ENCODE data around the gene ATAT1. TPM values are rescaled to one million over a fixed set of nuclear protein-coding genes. Genes with fewer than 3 reads are reported as not detected.

ATAT1 gene
- total and polyA plus RNA-seq, 2 of the 13 experiments (the other 11 are each of a cell fraction or from before 2014, with no cell fraction given) = 9.2 to 23.6 TPM

DNA sequence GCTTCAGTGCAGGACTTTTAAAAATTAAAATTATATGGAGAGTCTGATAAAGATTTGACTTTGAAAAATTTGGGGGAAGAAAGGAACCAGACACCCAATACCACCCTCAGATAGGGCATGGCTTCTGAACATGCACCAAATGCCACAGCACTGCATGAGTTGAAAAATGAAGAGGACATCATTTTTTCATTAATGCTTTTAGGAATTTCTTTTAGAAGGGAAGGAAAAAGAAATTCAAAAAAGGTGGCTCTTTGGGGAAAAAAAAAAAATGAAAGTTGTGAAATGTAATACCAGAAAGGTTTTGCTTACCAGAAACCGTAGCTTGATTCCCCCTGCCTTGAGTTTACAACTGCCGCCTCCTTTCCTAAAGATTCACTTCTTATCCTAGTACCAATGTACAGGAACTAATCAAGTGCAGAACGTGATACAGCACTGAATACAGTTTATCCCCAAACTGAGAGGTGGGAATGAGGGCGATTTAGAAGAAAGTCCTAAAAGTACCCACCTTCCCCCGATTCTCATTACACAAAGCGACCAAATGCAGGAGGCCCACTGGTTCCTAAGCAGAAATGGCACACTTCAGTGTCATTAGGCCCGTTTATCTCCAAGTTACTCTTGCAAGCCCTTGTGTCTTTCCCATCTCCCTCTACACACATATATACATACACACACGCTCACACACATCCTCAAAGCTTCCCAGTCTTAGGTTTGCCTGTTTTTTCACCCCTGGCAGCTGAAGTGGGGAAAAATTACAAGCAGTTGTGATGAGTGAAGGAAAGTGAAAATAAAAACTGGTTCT lies 12.4 kb upstream of the ATAT1 start (continued):
- no peak for TF ChIP-seq ZNF232 (CRISPR knock-in tag; IDR thresholded peaks at IDR 0.05; ENCODE audit: borderline replicate concordance)
- TF ChIP-seq NCOA2 (CRISPR knock-in tag; IDR thresholded peaks at IDR 0.05) = no peak
- no peak for TF ChIP-seq ZNF547 (CRISPR knock-in tag; IDR thresholded peaks at IDR 0.05)
- no peak for TF ChIP-seq ZNF30 (CRISPR knock-in tag; IDR thresholded peaks at IDR 0.05)
- TF ChIP-seq ZNF251 (CRISPR knock-in tag; IDR thresholded peaks at IDR 0.05) = no peak
- no peak for TF ChIP-seq ZNF292 (CRISPR knock-in tag; IDR thresholded peaks at IDR 0.05; ENCODE audit: borderline replicate concordance, low read depth)
- TF ChIP-seq, protein P1, sequence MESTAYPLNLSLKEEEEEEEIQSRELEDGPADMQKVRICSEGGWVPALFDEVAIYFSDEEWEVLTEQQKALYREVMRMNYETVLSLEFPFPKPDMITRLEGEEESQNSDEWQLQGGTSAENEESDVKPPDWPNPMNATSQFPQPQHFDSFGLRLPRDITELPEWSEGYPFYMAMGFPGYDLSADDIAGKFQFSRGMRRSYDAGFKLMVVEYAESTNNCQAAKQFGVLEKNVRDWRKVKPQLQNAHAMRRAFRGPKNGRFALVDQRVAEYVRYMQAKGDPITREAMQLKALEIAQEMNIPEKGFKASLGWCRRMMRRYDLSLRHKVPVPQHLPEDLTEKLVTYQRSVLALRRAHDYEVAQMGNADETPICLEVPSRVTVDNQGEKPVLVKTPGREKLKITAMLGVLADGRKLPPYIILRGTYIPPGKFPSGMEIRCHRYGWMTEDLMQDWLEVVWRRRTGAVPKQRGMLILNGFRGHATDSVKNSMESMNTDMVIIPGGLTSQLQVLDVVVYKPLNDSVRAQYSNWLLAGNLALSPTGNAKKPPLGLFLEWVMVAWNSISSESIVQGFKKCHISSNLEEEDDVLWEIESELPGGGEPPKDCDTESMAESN (CRISPR knock-in tag; conservative IDR thresholded peaks at IDR 0.05) = peak; percentile 62; the same call in 1 of the 2 replicates
- no peak for TF ChIP-seq AHR (CRISPR knock-in tag; IDR thresholded peaks at IDR 0.05)
- no peak for TF ChIP-seq TEAD3 (CRISPR knock-in tag; optimal IDR thresholded peaks at IDR 0.05; ENCODE audit: borderline replicate concordance)
- TF ChIP-seq, protein P2, sequence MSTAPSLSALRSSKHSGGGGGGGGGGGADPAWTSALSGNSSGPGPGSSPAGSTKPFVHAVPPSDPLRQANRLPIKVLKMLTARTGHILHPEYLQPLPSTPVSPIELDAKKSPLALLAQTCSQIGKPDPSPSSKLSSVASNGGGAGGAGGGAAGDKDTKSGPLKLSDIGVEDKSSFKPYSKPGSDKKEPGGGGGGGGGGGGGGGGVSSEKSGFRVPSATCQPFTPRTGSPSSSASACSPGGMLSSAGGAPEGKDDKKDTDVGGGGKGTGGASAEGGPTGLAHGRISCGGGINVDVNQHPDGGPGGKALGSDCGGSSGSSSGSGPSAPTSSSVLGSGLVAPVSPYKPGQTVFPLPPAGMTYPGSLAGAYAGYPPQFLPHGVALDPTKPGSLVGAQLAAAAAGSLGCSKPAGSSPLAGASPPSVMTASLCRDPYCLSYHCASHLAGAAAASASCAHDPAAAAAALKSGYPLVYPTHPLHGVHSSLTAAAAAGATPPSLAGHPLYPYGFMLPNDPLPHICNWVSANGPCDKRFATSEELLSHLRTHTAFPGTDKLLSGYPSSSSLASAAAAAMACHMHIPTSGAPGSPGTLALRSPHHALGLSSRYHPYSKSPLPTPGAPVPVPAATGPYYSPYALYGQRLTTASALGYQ (CRISPR knock-in tag; IDR thresholded peaks at IDR 0.05) = no peak
- TF ChIP-seq, protein P3, sequence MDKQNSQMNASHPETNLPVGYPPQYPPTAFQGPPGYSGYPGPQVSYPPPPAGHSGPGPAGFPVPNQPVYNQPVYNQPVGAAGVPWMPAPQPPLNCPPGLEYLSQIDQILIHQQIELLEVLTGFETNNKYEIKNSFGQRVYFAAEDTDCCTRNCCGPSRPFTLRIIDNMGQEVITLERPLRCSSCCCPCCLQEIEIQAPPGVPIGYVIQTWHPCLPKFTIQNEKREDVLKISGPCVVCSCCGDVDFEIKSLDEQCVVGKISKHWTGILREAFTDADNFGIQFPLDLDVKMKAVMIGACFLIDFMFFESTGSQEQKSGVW (CRISPR knock-in tag; IDR thresholded peaks at IDR 0.05; ENCODE audit: borderline replicate concordance) = no peak
- no peak for TF ChIP-seq ZNF615 (CRISPR knock-in tag; IDR thresholded peaks at IDR 0.05; ENCODE audit: borderline replicate concordance)
- TF ChIP-seq RXRB (CRISPR knock-in tag; IDR thresholded peaks at IDR 0.05; ENCODE audit: borderline replicate concordance) = no peak
- no peak for TF ChIP-seq SIN3A (IDR thresholded peaks at IDR 0.05; ENCODE audit: borderline replicate concordance, low read depth, low read length)
- TF ChIP-seq, protein P4, sequence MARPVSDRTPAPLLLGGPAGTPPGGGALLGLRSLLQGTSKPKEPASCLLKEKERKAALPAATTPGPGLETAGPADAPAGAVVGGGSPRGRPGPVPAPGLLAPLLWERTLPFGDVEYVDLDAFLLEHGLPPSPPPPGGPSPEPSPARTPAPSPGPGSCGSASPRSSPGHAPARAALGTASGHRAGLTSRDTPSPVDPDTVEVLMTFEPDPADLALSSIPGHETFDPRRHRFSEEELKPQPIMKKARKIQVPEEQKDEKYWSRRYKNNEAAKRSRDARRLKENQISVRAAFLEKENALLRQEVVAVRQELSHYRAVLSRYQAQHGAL (CRISPR knock-in tag; IDR thresholded peaks at IDR 0.05; ENCODE audit: not compliant biosample characterization) = no peak
- no peak for TF ChIP-seq SRSF1 (optimal IDR thresholded peaks at IDR 0.05; ENCODE audit: low read depth, low read length)
- no peak for TF ChIP-seq HNRNPL (IDR thresholded peaks at IDR 0.05; ENCODE audit: low read depth, low read length)
- no peak for TF ChIP-seq MBNL3 (CRISPR knock-in tag; conservative IDR thresholded peaks at IDR 0.05)
- TF ChIP-seq, protein P5, sequence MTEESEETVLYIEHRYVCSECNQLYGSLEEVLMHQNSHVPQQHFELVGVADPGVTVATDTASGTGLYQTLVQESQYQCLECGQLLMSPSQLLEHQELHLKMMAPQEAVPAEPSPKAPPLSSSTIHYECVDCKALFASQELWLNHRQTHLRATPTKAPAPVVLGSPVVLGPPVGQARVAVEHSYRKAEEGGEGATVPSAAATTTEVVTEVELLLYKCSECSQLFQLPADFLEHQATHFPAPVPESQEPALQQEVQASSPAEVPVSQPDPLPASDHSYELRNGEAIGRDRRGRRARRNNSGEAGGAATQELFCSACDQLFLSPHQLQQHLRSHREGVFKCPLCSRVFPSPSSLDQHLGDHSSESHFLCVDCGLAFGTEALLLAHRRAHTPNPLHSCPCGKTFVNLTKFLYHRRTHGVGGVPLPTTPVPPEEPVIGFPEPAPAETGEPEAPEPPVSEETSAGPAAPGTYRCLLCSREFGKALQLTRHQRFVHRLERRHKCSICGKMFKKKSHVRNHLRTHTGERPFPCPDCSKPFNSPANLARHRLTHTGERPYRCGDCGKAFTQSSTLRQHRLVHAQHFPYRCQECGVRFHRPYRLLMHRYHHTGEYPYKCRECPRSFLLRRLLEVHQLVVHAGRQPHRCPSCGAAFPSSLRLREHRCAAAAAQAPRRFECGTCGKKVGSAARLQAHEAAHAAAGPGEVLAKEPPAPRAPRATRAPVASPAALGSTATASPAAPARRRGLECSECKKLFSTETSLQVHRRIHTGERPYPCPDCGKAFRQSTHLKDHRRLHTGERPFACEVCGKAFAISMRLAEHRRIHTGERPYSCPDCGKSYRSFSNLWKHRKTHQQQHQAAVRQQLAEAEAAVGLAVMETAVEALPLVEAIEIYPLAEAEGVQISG (CRISPR knock-in tag; IDR thresholded peaks at IDR 0.05) = no peak
